Measurements from ENCODE around the gene TBX19.

Gene TBX19

DNA sequence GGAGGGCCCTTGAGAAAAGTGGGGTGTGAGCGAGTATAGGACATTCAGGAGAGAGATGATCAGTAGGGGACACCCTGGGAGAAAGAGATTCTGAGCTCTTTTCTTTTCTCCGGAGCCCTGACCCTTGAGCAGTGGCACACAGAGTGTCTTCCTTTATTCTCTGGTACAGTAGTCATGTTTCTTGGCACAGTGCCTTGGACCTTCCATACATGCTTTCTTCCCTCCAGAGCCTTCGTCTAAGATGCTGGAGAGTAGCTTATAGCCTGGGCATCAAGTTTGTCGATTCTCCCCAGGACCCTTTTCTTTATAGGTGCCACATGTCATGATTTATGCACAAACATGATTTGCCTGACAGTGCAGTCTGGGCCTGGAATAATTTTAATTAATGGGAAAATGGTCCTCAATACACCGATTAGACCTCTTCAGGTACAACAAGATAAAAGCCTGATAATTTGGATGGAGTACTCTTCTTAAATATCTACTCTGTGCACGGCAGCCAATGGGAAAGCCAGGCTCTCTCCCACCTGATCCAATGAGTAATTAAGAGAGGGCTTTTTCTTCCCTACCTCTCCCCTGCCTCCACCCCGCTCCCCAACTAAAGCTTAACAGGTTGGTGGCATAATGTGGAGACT lies at the start of gene TBX19:
TBX19 (plus strand) TSS at position 582 of the 632 bp plus-strand sequence. CDS start 214 bp downstream, outside the sequence.
- TF ChIP-seq CTCF (conservative IDR thresholded peaks at IDR 0.05; ENCODE audit: low read length), result no peak
- H3K4me3 ChIP-seq (ENCODE audit: low read length), result no peak within 1 kb of the TSS
- no peak for DNase-seq (ENCODE audit: low read depth)

- DNase-seq (ENCODE audit: low read depth), result no peak
- TF ChIP-seq CTCF (conservative IDR thresholded peaks at IDR 0.05; ENCODE audit: low read length), result peak; percentile 72
- no peak overlapping the region for H3K4me3 ChIP-seq (ENCODE audit: low read length)
Observed at GRCh38 chr1:168234846-168235547, 45.7 kb upstream of the TBX19 start.

DNA sequence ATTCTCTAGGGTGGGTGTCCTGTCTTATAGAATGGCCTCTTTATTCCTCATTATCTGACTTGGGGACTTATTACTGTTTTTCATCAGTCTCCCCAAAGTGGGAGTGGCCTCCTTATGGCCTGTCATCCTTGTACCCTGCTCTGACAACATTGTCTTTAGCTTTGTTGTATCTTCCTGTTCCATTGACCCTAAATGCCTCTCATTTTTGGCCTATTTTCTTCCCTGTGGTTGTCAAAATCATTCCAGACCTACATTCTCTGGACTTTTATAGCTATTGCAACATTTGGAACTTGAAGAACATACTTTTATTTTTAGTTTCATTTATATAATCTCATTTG lies 45.2 kb upstream of the TBX19 start:
- no peak for TF ChIP-seq CTCF (conservative IDR thresholded peaks at IDR 0.05; ENCODE audit: low read length)
- DNase-seq (ENCODE audit: low read depth), result peak; percentile 84
- no peak overlapping the region for H3K4me3 ChIP-seq (ENCODE audit: low read length)

- no peak for DNase-seq (ENCODE audit: low read depth)
- no peak for TF ChIP-seq CTCF (conservative IDR thresholded peaks at IDR 0.05; ENCODE audit: low read length)
- no peak overlapping the region for H3K4me3 ChIP-seq (ENCODE audit: low read length)
Observed at GRCh38 chr1:168235937-168236336, 44.7 kb upstream of the TBX19 start.

DNA sequence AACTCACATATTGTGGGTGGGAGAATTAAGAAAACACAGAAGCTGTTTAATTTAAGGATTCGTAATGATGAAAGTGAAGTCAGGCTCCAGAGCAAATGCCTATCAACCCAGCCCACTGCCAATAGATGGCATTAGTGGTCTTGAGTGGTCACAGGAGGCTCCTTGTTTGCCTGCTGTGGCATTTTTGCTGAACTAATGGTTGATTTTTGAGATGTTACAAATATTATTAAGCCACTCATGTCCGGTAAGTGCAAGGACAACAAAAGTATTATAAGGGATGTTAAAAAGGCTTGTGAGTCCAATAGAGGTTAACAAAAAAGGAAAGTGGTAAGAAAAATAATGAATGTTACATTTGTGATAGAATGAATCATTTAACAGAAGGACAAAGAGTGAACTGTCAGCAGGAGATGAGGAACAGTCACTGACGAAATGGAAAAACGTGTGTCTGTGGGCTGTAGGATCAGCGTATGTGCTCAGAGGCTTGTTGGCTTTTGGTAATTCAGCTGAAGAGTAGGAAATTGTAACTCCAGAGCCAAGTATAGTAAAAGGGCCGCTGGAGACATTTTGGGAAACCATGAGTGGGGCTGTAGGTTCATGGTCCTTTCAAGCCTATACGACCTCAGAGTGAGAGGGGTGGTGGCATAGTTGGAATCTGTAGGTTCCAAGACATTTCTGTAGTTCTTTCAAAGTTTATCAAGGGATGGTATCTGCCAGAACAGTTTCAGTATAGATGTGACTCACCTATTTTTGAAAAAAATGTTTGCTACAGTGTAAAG lies 43.7 kb upstream of the TBX19 start:
- no peak for DNase-seq (ENCODE audit: low read depth)
- TF ChIP-seq CTCF (conservative IDR thresholded peaks at IDR 0.05; ENCODE audit: low read length), result no peak
- H3K4me3 ChIP-seq (ENCODE audit: low read length), result no peak overlapping the region

DNA sequence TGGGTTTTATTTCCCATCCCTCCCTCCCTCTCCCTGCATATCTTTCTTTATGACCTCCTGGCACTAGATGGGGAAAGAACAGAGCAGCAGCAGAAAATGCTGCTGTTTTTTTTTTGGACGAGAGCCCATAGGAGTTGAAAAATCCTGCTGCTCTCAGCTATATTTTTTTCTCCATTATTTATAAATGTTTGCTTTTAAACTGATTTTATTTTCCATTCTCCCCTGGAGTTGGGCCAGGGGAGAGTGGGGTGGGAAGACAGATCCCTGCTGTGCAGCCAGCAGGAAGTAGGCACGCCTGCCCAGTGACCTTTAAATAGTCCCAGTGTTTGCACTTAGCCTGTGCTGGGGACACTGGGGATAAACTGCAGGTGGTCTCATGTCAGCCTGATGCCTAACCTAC lies 37.5 kb upstream of the TBX19 start:
- no peak overlapping the region for H3K4me3 ChIP-seq (ENCODE audit: low read length)
- DNase-seq (ENCODE audit: low read depth), result no peak
- TF ChIP-seq CTCF (conservative IDR thresholded peaks at IDR 0.05; ENCODE audit: low read length), result no peak

Data from AG10803 (cell line).